Effector CD8-positive, alpha-beta T cell (primary cell): ENCODE results near the gene RHOF.
A peak's percentile ranks its signal among the peaks of the same experiment; 100 is the strongest.
"Not testable (repeated sequence)": the region's sequence is repeated elsewhere in the genome, so short reads cannot be mapped to it uniquely, and the experiment has no call there.

Experiments
- DNase-seq: peaks from one replicate; lab custom pipeline; 2025; lab: John Stamatoyannopoulos, UW

The RHOF gene

DNA sequence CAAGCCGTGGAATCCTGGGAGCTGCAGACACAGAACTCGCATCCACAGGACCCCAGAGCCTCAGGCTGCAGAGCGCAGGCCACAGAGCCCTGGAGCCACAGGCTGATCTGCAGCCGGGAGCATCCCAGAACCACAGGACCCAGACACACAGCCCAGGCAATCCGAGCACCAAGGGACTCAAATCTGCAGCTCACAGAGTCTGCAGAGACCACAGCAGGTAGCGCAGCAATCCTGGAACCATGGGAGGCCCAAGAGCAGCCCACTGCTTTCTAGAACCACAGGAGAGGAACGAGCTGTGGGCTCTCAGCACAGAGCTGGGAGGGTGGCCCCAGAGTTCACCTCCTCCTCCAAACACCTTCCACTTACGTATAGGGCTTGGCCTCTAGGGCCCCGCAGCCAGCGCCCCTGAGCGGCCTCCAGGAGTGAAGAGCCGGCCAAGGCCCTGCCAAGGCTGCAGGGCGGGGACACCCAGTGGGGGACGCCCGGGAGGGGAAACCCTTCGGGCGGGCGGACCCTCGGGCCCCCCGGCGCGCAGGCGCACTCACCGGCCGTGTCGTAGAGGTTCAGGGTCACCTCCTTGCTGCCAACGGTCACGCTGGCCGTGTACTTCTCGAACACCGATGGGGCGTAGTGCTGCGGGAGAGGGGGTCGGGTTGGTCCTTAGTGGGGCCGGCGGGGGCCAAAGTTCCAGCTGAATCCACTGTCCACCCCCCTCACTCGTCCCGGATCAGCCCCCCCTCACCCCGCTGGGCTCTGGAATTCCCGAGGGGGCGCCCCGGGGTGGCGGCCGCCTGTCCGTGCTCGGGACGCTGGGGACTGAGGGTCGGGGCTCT, 665 bp downstream of the RHOF start:
- peak; percentile 52 for DNase-seq

DNA sequence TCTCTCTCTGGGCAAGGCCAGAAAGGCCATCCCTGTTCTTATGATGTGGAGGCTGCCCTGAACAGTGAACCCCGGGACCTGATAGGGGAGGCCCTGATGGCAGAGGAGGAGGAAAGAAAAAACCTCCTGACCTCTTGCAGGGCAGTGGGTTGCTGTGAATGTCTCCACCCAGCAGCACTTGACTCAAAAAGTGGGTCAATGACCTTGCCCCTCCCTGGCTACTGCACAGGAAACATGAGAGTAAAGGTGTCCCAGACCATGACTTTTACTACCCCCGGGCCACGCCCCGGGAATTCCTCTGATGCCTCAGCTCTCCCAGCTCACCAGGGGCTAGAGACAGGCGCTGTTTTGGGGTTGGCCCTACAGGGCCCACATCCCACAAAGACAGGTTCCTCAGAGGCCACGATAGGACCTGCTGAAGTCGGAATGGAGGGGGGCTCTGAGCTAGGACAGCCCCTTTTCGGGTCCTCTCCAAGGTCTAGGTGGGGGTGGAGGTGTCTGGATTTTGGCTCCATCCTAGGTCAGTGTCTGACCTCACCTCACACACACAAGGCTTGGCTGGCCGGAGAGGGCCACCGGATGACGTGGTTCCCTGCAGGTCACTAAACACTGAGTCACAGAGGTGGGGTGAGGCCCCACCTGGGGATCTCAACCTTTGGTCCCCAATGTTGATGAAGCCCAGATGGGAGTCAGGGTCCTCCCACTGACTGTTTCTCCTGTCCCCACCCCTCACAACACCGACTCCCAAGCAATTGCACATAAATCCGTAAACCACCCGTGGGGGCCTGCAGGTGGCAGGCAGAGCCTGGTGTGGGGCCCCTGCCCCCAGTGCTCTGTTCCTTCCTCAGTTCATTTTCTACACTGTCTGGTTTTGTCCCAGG, 1.6 kb downstream of the RHOF start:
- DNase-seq = no peak

DNA sequence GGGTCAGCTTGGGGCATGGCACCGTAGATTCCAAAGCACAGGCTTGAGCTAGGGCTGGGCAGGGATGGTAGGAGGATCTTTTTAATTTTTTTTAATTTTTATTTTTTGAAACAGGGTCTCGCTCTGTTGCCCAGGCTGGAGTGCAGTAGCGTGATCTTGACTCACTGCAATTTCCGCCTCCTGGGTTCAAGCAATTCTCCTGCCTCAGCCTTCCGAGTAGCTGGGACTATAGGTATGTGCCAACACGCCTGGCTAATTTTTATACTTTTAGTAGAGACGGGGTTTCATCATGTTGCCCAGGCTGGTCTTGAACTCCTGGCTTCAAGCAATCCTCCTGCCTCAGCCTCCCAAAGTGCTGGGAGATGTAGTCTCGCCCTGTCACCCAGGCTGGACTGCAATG, 2.7 kb downstream of the RHOF start:
- DNase-seq = not testable (repeated sequence)

DNA sequence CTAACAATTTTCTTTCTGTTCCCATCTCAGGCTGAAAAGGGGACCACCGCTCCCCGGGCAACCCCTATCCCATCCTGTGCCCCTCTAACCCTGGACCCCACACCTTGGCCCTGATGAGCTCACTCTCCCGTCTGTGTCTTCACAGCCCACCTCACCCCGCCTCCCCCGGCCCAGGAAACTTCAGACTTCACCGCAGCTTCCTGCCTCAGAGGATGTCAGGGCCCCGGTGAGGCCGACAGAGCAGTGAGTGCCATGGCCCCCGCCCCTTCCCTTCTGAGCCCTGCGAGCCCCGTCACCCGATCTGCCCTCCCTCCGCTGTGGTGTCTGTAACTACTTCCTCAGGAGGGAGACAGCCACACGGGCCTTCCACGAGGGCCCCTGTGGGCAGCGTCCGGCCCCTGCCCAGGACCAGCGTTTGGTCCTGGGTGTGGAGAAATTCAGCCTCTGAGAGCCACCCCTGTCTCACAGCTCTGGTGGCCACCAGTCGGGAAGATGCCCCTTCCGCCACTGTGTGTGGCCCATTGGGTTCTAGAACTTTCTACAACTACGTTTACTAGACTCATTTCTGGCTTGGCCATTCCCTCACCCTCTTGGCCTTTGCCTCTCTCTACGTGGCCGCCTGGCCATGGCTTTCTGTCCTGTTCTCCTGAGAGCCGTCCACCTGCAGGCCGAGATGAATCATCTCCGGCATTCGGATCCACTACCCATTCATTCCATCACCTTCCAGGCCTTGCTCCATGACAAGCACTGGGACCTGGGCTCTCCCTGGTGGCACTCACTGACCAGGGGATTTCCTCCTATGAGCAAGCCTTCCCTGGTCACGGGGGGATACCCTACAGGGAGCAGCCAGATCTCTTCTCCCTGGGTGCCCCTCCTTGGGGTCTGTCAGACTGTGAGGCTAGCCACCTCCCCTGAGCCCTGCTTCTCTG, 3.4 kb downstream of the RHOF start:
- DNase-seq = peak; percentile 85

DNA sequence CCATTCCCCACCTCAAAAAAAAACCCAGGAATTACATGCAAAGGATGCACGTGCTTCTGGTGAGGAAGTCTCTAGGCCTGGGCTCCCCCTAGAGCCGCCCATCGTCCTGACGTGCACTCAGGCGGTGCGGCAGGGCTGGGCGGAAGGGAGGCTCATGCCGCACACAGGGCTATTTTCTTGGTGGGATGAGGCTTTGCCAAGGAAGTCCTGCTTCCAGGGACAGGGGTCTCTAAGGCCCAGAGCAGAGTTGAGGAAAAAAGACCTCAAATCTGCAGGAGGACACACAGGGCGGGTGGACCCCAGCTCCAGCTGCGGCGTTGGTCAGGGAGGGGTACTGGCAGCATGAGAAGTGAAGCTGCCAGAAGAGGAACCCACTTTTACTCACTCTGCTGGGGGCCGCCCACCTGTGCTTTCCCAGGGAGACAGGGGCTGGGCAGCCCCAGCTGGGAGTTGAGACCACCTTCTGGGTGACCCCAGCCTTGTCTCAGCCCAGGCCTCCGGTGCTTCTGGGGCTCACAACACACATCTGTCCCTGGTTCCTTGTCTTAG, 4.2 kb downstream of the RHOF start:
- peak; percentile 39 for DNase-seq

DNA sequence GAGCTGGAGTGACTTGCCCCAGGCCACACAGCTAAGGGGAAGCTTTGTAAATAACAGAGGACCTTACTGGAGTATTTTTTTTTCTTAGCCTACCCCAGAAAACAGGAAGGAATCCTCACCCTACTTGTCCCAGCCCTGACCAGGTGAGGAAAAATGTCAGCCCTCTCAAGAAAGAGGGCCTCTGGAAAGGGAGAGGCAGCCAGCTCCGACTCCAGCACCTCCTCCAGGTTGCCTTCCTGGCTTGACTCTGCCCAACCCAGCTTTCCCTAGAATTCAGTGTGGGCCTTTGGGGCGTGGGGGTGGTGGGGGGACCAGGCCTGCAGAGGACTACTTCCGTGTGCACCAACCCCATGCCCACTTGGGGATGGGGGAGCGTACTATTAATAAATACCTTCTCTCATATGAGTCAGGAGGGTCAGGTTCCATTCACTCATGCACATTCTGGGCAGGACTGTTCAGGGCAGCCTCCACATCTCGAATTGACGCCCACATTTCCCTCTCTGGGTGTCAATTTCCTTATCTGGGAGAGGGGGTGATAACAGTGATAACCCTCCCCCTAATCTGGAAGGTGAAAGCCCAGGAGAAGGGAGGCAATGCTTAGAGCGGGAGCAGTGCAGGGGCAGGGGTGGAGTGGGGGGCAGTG, 5.2 kb downstream of the RHOF start:
- no peak for DNase-seq

DNA sequence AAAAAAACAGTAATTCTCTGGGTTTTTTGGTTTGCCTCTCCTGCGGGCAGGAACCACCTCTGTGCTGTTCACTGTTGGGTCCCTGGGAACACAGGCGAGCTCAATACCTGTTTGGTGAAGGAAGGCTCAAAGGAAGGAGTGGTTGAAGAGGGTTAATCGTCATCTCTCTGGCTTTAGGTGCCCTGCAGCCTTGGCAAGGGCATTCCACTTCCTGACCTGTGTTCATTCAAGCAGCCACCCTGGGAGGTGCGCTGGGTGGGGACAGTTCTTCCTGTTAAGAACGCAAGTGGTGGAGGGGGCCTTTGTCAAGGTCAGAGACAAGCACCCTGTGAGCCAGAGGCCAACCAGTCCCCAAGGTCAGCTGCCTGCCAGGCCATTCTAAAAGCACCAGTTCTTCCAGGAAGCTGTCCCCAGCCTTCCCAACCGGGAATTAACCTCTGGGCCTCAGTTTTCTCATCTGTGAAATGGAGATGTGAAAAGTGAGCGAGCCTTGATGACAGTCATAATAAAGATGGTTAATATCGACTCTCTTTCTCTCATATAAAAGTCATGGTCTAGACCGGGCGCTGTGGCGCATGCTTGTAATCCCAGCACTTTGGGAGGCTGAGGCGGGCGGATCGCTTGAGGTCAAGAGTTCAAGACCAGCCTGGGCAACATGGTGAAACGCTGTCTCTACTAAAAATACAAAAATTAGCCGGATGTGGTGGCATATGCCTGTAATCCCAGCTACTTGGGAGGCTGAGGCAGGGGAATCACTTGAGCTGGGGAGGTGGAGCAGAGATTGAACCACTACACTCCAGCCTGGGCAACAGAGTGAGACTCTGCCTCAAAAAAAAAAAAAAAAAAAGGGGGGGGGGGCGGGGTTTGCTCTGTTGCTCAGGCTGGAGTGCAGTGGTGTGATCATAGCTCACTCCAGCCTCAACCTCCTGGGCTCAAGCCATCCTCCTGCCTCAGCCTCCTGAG, 6.1 kb downstream of the RHOF start:
- DNase-seq = peak; percentile 40

DNA sequence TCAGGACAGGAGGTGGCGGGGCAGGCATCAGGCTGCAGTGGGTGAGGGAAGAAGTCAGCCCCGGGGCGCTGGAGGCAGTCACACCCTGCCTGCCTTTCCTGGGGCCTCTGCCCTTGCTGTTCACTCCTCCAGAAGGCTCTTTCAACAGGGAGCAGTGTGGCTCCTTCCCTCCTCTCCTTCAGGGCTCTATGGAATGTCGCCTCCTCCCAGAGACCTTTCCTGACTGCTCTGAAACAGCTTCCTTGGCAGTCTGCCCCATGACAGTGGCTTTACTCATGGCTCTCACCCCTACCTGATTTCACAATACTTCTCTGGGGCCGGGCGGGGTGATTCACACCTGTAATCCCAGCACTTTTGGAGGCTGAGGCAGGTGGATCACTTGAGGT, 7.1 kb downstream of the RHOF start:
- DNase-seq = peak; percentile 12

DNA sequence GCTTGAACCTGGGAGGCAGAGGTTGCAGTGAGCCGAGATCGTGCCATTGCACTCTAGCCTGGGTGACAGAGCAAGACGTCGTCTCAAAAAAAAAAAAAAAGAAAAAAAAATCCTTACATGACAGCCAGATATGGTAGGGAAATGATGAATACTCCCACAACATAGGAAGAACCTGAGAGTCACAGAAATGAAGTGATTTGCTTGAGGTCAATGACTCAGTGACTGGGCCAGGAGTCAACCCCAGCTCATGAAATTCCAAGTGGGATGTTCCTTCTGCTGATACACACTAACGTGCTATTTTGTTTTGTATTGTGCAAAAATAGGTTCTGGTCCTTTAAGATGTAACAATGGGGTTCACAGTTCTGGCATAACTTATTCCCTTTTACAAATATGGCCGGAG, 9.0 kb downstream of the RHOF start:
- DNase-seq = no peak

DNA sequence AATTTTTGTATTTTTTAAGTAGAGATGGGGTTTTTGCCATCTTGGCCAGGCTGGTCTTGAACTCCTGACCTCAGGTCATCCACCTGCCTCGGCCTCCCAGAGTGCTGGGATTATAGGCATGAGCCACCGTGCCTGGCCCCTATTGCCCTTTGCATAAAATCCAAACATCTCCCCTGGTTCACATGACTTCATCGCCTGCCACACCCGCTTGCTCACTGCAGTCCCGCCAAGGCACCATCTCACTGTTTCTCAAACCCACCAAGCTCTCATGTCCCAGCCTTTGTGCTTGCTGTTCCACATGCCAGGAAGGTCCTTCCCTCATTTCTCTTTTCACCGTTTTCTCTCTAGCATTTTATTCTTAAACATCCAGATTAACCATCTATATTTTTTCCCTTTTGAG, 9.7 kb downstream of the RHOF start:
- DNase-seq = no peak

DNA sequence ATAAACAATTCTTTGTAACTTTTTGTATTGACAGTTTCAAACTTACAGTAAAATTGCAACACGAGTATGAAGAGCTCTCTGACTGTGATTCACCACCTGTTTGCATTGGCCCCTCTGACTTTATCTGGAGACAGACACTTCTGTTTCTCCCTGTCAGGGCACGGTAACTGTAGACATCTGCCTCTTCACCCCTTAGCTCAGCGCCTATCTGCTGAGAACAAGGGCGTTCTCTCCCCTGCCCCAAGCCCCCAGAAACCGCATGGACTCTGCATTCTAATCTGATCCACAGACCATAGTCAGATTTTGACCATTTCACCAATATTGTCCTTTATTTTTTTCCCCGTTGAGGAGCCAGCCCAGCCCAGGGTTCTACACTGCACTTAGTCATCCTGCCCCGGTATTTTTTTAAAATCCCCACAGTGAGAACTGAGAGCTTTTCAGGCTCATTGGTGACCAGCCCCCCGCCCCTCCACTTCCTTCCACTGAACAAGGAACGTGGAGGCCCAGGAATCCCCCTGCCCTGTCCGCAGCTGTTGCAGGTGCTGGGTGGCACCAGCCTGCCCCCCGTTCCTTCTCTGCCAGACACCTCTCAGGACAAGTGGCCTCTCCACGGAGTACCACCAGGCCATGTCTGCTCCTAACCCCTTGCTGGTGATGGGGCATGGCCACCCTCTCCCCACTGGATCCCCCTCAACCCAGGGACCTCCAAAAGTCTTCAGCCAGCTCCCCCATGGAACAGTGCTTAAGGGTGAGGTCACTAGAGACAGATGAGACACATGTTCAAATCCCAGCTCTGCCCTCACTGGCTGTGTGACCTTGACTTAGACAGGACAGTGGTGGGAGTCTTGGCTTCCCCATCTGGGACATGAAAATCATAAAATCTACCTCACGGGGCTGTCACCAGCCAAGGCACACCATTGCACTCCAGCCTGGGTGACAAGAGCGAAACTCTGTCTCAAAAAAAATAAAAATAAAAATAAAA, 11.2 kb downstream of the RHOF start:
- no peak for DNase-seq

DNA sequence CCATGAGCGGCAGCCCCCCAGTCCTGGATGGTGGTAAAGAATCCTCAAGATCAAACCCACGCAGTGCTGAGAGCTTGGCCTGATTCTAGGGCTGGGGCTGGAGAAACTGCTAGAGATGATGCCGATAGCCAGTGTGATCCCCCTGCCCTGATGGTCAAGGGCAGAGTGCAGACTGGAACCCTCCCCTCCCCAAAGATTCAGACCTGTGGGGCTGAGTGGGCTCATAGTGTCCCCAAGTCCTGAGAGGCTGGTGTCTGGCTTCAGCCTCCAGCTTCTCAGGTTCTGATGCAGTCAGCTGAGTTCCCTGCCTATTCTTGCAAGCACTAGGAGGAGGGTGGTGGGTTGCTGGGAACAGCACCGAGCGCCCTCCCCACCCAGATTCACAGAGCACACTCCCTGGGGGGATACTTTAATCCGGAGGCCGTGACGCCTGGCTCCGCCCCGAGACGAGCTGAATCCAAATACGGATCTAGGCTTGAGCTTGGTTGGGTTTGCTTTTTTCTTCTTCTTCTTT, 11.9 kb downstream of the RHOF start:
- DNase-seq = no peak

DNA sequence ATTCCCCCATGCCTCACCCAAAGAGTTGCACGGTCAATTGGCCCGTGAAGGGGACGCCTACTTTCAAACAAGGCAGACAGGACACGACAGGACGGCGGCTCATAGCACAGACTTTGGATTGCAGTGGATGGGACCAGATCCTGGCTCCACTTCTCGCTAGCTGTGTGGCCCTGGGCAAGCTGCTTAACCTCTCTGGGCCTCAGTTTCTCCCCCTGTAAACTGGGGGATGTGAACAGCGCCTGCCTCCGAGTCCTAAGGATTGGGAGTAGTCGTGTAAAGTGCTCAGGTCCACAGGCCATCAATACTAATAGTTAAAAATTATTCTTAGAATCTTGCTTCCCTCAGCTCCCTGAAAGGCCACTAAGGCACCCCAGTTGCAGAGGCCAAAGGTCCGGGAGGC, 13.1 kb downstream of the RHOF start:
- DNase-seq = no peak

DNA sequence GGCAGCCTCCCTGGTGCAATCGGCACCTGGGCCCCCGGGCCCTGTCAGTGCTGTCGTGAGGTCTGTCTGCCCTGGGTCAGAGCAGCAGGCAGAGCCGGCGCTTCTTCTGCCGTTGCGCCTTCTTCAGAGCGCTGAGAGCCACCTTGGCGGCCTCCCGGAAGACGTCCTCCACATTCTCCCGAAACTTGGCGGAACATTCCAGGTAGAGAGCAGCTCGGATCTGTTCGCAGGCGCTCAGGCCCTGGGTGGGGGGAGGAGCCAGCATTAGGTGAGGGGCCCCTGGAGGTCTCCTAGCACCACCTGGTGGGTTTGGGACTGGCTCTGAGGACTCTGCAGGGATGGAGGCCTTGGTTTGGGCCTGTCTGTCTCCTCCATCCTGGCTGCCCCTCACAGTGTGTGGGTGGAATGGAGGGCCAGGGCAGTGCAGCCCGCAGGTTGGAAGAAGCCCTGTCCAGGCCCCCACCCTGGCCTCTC, 14.0 kb downstream of the RHOF start:
- DNase-seq = no peak

DNA sequence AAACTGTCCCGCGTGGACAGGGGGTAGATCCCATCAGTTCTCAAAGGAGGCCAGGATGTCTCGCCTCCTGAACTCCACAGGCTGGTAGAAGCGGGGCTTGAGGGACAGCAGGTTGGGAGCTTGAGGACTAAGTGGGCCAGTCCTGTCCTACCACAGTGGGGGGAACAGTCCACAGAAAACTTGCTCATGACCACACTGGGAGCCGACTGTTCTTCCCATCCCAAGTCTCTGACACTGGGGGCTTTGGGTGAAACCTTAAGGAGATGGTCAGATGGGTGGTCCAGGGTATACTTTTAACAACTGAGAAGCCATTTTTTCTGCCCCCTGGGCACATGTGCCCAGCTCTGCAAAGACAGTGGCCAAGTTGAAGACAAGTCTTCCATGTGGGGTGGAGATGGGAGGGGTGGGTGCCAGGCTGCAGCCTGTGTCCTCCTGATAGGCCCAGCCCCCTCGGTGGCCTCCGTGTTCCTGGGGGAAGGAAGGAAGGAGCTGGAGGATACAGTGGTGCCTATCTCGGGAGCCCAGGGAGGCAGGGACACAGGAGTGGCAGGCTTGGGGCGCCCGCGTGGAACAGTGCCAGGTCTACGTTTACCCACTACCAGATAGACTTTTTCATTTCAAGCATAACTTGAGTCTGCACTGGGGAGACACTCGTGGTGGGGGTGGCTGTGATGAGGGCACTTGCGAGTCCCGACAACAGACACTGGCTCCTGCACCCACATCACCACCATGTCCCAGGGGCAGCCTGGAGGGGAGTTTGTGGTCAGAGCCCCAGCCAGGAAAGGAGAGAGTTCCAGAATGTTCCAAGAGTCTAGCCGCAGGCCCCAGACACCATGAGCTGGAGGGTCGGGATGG, 14.7 kb downstream of the RHOF start:
- DNase-seq = no peak

DNA sequence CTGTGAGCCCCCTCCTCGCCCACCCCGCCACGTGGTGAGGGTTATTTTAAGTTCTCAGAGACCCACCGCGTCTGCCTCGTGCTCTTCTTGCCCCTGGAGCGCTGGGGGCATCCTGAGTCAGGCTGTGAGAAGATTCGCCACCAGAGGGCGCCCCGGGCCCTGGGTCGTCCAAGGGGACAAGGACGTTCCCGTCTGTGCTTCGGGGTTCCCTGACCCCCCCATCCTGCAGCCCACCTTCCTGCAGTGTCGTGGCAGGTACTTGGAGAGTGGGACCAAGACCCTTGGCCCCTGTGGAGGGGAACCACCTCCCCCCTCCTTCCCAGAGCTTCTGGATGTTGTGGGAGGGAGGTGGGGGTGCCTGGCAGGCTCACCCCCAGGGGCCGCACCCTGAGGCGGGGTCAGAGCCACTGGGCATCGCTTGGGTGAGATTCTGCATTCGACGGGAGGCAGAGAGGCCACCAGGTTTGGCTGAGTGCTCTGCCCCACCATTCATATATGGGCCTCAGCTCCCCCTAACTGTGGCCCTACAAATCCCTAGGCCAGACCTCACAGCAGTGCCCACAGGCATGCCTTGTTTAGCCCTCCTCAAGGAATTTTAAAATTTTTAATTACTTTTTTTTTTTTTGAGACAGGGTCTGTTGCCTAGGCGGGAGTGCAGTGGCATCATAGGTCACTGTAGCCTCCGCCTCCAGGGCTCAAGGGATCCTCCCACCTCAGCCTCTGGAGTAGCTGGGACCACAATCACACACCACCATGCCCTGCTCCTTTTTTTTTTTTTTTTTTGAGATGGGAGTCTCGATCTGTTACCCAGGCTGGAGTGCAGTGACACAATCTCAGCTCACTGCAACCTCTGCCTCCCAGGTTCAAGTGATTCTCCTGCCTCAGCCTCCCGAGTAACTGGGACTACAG, 17.0 kb downstream of the RHOF start:
- DNase-seq = peak; percentile 89
